GM21390 (cell line): Measurements from ENCODE around the gene TMEM72.

ENCODE experiments used
- ATAC-seq: cut with Tn5 transposase; IDR thresholded peaks from one replicate; pipeline ENCODE4 v1.9.1; 2021; ENCODE audit not compliant: unreplicated experiment

The TMEM72 gene

DNA sequence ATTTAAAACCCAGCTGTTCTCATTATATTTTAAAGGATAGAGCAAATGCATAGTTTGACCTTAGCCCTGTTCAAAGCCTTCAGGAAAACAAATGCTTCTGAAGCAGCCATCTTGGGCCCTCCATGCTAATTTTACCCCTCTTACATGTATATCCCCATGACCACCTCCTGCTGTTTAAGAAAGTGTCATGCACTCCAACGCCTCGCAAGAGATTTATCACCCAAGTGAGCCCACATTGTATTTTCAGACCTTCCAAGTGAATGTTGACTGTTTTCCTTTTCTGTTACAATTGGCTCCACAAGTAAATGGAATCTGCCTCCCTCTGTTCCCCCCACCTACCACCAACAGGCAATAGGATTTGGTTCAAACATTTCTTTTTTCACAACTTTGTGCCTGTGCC lies 5.3 kb downstream of the TMEM72 start:
- no peak for ATAC-seq

DNA sequence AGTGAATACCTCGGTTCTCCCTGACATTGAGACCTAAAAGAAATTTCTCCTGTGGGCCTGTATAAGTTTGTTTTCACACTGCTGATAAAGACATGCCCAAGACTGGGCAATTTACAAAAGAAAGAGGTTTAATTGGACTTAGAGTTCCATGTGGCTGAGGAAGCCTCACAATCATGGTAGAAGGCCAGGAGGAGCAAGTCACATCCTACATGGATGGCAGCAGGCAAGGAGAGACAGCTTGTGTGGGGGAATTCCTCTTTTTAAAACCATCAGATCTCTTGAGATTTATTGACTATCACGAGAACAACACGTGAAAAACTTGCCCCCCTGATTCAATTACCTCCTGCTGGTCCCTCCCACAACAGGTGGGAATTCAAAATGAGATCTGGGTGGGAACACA lies 6.7 kb downstream of the TMEM72 start:
- no peak for ATAC-seq

DNA sequence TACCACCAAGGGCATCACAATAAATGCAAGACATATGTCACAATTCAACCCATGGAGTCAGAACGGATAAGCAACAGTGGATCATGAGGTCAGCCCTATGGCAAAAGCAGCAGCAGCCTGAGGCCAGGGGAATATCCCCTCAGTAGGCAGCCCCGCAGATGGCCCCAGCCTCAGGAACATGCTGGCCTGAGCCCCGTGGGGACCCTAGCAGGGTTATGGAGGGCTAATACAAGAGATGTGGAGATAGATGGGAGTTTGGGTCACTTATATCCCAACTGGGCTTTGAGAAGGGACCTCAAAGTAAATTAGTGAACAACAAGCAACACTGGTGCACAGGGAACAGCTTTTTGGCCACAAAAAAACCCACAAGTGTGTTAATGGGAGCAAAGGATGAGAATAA lies 9.1 kb downstream of the TMEM72 start:
- ATAC-seq: no peak

GRCh38 chr10:44921061-44921460 lies 9.9 kb downstream of the TMEM72 start:
- no peak for ATAC-seq

- ATAC-seq: no peak
Measured at GRCh38 chr10:44921506-44921905, 10.4 kb downstream of the TMEM72 start.

DNA sequence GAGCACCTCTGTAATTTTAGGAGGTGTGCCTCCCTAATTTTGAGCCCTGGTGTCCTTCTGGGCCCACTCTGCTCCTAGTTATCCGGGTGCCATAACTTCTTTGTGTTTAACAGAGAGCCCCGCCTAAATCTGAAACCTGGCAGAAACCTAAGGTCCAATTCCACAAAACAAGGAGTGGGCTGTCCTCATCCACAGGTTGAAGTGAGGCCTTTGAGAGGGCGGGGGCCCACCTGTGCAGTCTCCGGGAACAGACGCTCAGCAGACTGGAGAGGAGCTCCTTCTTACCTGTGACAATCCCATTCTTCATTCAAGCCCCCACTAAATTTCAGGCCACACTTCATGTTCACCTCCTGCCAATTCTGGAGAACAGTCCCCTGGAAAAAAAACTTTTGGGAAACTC lies 10.9 kb downstream of the TMEM72 start:
- ATAC-seq: no peak

DNA sequence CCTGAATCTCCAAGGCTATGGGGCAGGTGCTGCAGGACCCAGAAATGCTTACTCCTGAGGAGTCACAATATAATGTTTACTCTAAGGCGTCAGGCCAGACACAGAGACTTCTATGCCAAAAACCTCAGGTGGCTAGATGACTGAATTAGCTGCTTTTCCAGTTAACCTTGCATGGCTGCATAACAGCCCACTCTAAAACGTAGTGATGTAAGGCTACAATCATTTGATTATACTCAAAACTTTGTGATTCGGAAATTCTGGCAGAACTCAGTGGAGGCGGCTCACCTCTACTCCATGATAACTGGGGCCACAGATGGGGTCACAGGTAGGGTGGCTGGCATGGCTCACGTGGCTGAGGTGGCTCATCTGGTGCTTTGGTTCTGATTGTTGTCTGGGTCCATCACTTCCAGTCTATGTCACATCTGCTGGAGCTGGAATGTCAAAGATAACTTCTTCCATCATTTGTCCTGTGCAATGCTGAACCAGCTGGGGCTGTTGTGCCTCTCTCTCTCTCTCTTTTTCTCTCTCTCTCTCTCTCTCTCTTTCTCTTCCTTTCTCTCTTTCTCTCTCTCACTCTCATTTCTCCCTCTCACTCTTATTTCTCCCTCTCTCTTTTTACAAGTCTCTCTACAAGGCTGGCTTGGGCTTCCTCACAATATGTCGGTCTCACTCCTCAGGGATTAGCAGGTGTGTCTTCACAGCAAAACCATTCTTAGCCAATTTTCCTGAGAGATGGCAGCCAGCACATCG lies 11.8 kb downstream of the TMEM72 start:
- no peak for ATAC-seq

DNA sequence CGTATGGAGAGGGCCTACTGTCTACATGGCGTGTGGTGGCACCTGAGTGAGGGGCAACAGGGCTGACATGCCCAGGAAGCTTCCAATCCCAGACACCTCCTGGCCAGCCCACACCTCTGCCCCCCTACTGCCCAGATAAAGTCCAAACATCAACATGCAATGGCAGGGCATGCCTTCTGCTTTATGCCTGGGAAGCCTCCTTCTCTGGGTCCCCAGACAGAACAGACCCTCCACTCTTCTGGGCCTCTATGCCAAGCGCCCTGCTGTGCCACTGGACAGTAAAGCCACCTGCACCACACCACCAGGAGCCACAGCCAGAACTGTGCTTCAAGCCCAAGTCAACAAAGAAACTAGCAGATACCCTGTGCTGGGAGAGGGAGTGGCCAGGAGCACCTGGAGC lies 12.5 kb downstream of the TMEM72 start:
- no peak for ATAC-seq

DNA sequence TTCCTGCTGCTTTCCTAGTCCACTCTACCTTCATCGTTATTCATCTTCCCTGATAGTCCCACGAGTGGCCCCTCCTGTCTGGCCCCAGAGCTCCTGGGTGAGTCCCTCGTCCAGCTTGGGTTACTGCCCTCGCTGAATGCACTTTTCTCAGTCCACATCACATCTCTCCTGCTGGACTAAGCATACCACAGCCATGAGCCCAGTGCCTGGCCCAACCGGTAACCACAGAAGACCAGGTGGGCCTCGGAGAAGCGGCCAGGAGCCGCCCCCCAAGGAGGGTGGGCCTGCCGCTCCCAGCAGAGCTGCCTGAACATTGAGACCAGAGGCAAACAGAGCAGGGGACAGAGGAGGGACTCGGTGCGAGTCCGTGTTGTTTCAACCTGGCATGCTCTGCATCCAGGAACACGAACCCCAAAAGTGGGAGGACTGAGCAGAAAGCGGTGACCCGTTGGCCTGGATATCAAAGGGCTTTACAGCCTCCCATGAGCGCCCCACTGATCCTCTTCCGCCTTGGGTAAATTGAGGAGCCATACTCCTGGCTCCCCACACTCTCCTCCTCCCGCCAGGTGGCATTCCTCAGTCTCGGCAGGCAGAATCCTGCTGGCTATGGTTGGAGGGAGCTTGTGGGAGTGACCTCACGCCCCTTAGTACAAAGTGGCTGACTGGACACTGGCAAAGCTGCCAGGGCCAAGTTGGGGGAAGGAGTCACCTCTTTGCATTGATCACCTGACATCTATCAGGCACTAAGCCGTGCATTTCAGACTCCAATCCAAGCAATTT lies 13.3 kb downstream of the TMEM72 start:
- no peak for ATAC-seq

DNA sequence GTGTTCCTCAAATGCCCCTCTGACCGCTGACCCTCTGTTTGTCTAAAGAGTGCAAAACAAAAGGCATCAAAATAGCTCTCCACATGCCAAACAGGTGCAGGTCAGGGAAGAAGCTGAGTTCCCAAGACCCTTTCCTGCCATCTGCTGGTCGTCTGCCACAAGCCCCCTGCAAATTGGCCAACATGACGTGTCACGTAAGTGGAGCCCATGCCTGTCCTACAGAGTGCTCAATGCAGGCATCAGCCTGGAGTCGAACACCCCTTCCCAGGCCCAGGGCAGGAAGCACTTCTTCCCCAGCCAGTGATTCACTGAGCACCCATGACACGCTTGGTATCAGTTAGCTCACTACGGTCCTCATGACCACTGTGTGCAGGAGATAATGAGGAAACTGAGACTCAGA lies 14.1 kb downstream of the TMEM72 start:
- ATAC-seq: no peak

GRCh38 chr10:44925811-44926750 lies 14.9 kb downstream of the TMEM72 start:
- ATAC-seq: no peak

- no peak for ATAC-seq
Measured at GRCh38 chr10:44926751-44927351, 15.7 kb downstream of the TMEM72 start.

GRCh38 chr10:44927352-44927751 lies 16.2 kb downstream of the TMEM72 start:
- no peak for ATAC-seq

GRCh38 chr10:44928462-44928861 lies 17.3 kb downstream of the TMEM72 start:
- ATAC-seq: no peak

DNA sequence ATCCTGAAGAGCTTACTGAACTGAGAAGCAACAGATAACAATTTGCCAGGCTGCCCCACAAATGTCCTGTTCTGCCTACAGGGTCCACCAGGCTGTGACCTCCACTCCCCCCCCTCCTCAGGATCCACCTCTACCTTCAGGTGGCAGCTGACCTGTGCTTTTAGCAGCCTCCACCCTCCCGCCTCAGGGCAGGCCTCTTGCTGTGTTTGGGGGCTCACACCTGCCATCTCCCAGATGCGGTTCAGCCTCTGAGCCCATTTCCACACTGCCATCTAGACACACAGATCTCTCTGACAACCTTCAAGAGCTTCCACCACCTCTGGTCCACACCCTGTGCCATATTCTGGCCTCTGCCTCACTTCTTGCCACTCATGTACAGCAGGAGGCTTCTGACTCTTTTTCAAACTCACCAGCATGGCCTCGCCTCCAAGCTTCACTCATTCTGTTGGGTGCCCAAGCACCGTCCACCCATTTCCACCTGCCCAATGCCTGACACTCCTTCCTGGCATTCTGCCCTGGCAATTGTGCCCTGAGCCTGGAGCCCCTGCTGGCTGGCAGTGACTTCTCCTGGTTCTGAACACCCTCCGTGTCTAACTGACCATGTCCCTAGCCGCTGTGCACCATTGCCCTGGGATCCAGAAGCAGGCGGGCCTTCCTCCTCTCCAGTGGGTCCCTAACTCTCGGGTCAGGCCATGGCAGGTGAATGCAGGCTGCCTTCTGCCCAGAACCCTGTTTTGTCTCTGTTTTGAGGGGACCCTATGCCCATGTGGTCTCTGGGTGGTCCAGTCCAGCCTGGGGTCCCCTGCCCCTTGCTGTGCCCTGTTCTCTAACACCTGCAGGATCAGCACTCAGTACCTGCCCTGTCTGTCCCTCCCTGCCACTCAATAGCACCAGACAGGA lies 18.5 kb downstream of the TMEM72 start:
- ATAC-seq: no peak

- ATAC-seq: no peak
Measured at GRCh38 chr10:44930904-44931620, 19.9 kb downstream of the TMEM72 start.

GRCh38 chr10:44931621-44932516 lies 20.7 kb downstream of the TMEM72 start:
- ATAC-seq: no peak
